H1 (cell line): Measurements from ENCODE around the gene SLC7A11. TPM values are rescaled to one million over a fixed set of nuclear protein-coding genes. Genes with fewer than 3 reads are reported as not detected.

Experiments used
- CTCF ChIA-PET: fragments of 300-600 bp; sonication (Branson Sonifier 250); formaldehyde crosslinking; loops from one replicate; lab custom pipeline; 2021; ENCODE audit not compliant: partially characterized antibody; lab: Charles Lee
- POLR2A ChIA-PET: fragments of 300-600 bp; sonication (Branson Sonifier 250); formaldehyde crosslinking; loops from one replicate; lab custom pipeline; 2021; ENCODE audit warnings: inconsistent platforms; ENCODE audit not compliant: partially characterized antibody; lab: Charles Lee
- DNase-seq, 2 experiments: peaks; one replicate each; pipeline versions ENCODE4 v3.0.0 to v3.0.0-alpha.2; 2010 to 2022; ENCODE audit warnings: low spot score in 2 of 2, low read depth in 1 of 2, mixed read lengths in 1 of 2
- FAIRE-seq: peaks from 2 replicates; lab custom pipeline; 2011; peaks lifted over from hg19 to GRCh38; lab: Jason Lieb, UNC
- H2AFZ ChIP-seq: 2 replicates; pipeline ENCODE4 v1.8.1; 2012; ENCODE audit warnings: low read length, inconsistent platforms
- H2AK5ac ChIP-seq: 2 replicates; pipeline ENCODE4 v1.6.1; 2013; ENCODE audit warnings: low read depth, low read length
- H2BK120ac ChIP-seq: replicated peaks from 2 replicates; pipeline ENCODE3; 2013; ENCODE audit warnings: low read depth, low read length, inconsistent platforms
- H2BK12ac ChIP-seq: 2 replicates; pipeline ENCODE4 v1.6.1; 2013; ENCODE audit warnings: low read depth, low read length
- H2BK15ac ChIP-seq: 2 replicates; pipeline ENCODE4 v1.6.1; 2013; ENCODE audit warnings: low read length
- H2BK20ac ChIP-seq: 2 replicates; pipeline ENCODE4 v1.6.1; 2013; ENCODE audit warnings: low read length
- H2BK5ac ChIP-seq: 2 replicates; pipeline ENCODE4 v1.6.1; 2013; ENCODE audit warnings: low read depth, low read length
- H3K14ac ChIP-seq: 2 replicates; pipeline ENCODE4 v1.6.1; 2013; ENCODE audit warnings: inconsistent platforms; ENCODE audit not compliant: insufficient read length
- H3K18ac ChIP-seq: 2 replicates; pipeline ENCODE4 v1.6.1; 2013; ENCODE audit warnings: low read length; ENCODE audit errors: extremely low read depth
- H3K23ac ChIP-seq: 2 replicates; pipeline ENCODE4 v1.6.1; 2013; ENCODE audit warnings: inconsistent platforms; ENCODE audit not compliant: insufficient read length
- H3K23me2 ChIP-seq: 2 replicates; pipeline ENCODE4 v1.6.1; 2013; ENCODE audit warnings: low read depth, low read length
- H3K27ac ChIP-seq: 2 replicates; pipeline ENCODE4 v1.6.1; 2011; ENCODE audit warnings: low read depth, low read length, inconsistent platforms
- H3K27me3 ChIP-seq, 4 experiments: replicated peaks in 1 of 4; 1 replicate in 1 of 4; 2 replicates in 3 of 4; pipeline versions ENCODE4 v1.6.1 to v1.8.1; 2011 to 2013; ENCODE audit warnings: low read length in 3 of 4, mild to moderate bottlenecking in 3 of 4, inconsistent platforms in 2 of 4, mixed read lengths in 2 of 4, moderate library complexity in 1 of 4; ENCODE audit not compliant: control insufficient read depth in 3 of 4, insufficient read depth in 3 of 4; ENCODE audit errors: extremely low read depth in 1 of 4
- H3K36me3 ChIP-seq, 4 experiments: 2 replicates each; pipeline versions ENCODE4 v1.6.1 to v1.8.1; 2011 to 2013; ENCODE audit warnings: mild to moderate bottlenecking in 4 of 4, low read length in 3 of 4, moderate library complexity in 2 of 4, control low read depth in 1 of 4, inconsistent platforms in 1 of 4; ENCODE audit not compliant: insufficient read depth in 4 of 4, control insufficient read depth in 2 of 4
- H3K4ac ChIP-seq: replicated peaks from 2 replicates; pipeline ENCODE3; 2013; ENCODE audit warnings: low read length, low read depth, mixed read lengths, inconsistent platforms; ENCODE audit not compliant: insufficient read length
- H3K4me1 ChIP-seq, 4 experiments: replicated peaks in 1 of 4; 1 replicate in 1 of 4; 2 replicates in 3 of 4; pipeline versions ENCODE4 v1.6.1 to v1.8.1; 2011 to 2013; ENCODE audit warnings: low read length in 3 of 4, inconsistent platforms in 2 of 4, mixed read lengths in 1 of 4; ENCODE audit not compliant: insufficient read depth in 4 of 4, control insufficient read depth in 3 of 4
- H3K4me2 ChIP-seq, 2 experiments: 2 replicates each; pipeline versions ENCODE4 v1.6.1 to v1.8.1; 2011 to 2013; ENCODE audit warnings: low read depth in 2 of 2, low read length in 2 of 2, control low read depth in 1 of 2, inconsistent platforms in 1 of 2, mild to moderate bottlenecking in 1 of 2; ENCODE audit not compliant: insufficient read depth in 1 of 2
- H3K4me3 ChIP-seq, 4 experiments: fragments of 200-600, 300-600 bp in 1 of 4; sonication (generic), shearing (Covaris generic), sonication (Bioruptor Twin) in 1 of 4; 2 replicates each; pipeline versions ENCODE4 v1.5.1 to v1.8.1; 2011 to 2016; ENCODE audit warnings: low read length in 4 of 4, low read depth in 3 of 4, control low read depth in 2 of 4, inconsistent platforms in 2 of 4, mild to moderate bottlenecking in 2 of 4, mixed read lengths in 1 of 4, moderate library complexity in 1 of 4; ENCODE audit not compliant: insufficient read depth in 2 of 4; ENCODE audit errors: extremely low read depth in 1 of 4
- H3K56ac ChIP-seq: replicated peaks from 2 replicates; pipeline ENCODE3; 2013; ENCODE audit warnings: low read depth, mild to moderate bottlenecking, mixed read lengths, low read length, inconsistent platforms; ENCODE audit not compliant: insufficient read length
- H3K79me1 ChIP-seq: 2 replicates; pipeline ENCODE4 v1.6.1; 2013; ENCODE audit warnings: low read depth, low read length, control low read depth
- H3K79me2 ChIP-seq, 2 experiments: 2 replicates each; pipeline versions ENCODE4 v1.6.1 to v1.8.1; 2012 to 2013; ENCODE audit warnings: low read length in 2 of 2, mild to moderate bottlenecking in 2 of 2, inconsistent platforms in 1 of 2; ENCODE audit not compliant: insufficient read depth in 2 of 2, control insufficient read depth in 1 of 2
- H3K9ac ChIP-seq, 4 experiments: replicated peaks in 1 of 4; 1 replicate in 1 of 4; 2 replicates in 3 of 4; pipeline versions ENCODE4 v1.6.1 to v1.8.1; 2011 to 2013; ENCODE audit warnings: low read depth in 3 of 4, low read length in 3 of 4, control low read depth in 2 of 4, mild to moderate bottlenecking in 2 of 4, moderate library complexity in 2 of 4, inconsistent platforms in 1 of 4; ENCODE audit errors: extremely low read depth in 1 of 4
- H3K9me3 ChIP-seq, 2 experiments: 2 replicates each; pipeline versions ENCODE4 v1.6.1 to v1.8.1; 2012 to 2013; ENCODE audit warnings: mild to moderate bottlenecking in 2 of 2, moderate library complexity in 2 of 2, control low read depth in 1 of 2, inconsistent platforms in 1 of 2, low read depth in 1 of 2, low read length in 1 of 2, mixed read lengths in 1 of 2; ENCODE audit not compliant: insufficient read depth in 2 of 2
- H4K20me1 ChIP-seq, 2 experiments: replicated peaks in 1 of 2; 2 replicates each; pipeline versions ENCODE3 to v1.8.1; 2011 to 2013; ENCODE audit warnings: inconsistent platforms in 2 of 2, low read length in 2 of 2, mild to moderate bottlenecking in 1 of 2; ENCODE audit not compliant: insufficient read depth in 2 of 2, control insufficient read depth in 1 of 2
- H4K5ac ChIP-seq: 2 replicates; pipeline ENCODE4 v1.6.1; 2013; ENCODE audit warnings: low read length, low read depth, mixed read lengths, inconsistent platforms; ENCODE audit not compliant: insufficient read length
- H4K8ac ChIP-seq: 2 replicates; pipeline ENCODE4 v1.8.0; 2013; ENCODE audit warnings: mild to moderate bottlenecking, moderate library complexity, low read length, inconsistent platforms; ENCODE audit not compliant: insufficient read depth; ENCODE audit errors: extremely low read depth
- H4K91ac ChIP-seq: replicated peaks from 2 replicates; pipeline ENCODE3; 2013; ENCODE audit warnings: low read length, mixed read lengths, inconsistent platforms; ENCODE audit not compliant: insufficient read length
- SIN3A ChIP-seq, 2 experiments: IDR thresholded peaks in 1 of 2; conservative IDR thresholded peaks in 1 of 2; 2 replicates each; pipeline ENCODE4 v1.6.1; 2011 to 2012; ENCODE audit warnings: low read length in 2 of 2, improper control_type of control experiment in 1 of 2, low read depth in 1 of 2, mild to moderate bottlenecking in 1 of 2
- WGBS, 2 experiments: shearing (Covaris generic) in 1 of 2; methylation state at CpG; one replicate each; pipeline versions ENCODE4 v1.1.6 to v1.1.7; 2013 to 2015; ENCODE audit warnings: low lambda C conversion rate in 2 of 2, mixed read lengths in 2 of 2, inconsistent platforms in 1 of 2, low coverage in 1 of 2, missing lambda C conversion rate in 1 of 2; ENCODE audit not compliant: insufficient replicate concordance in 2 of 2, insufficient coverage in 1 of 2, insufficient read length in 1 of 2; ENCODE audit errors: extremely low coverage in 1 of 2, missing lambda C conversion rate in 1 of 2; 5-methylcytosine and 5-hydroxymethylcytosine counted together
- polyA plus RNA-seq, 7 experiments: library from polyadenylated mRNA; depleted of rRNA in 3 of 7; stranded (reverse) in 5 of 7; unstranded in 2 of 7; fragments of >200 nt in 5 of 7; fragments of 200-250 nt in 2 of 7; gene quantifications; 1 replicate in 5 of 7; 2 replicates in 1 of 7; 4 replicates in 1 of 7; pipeline versions ENCODE4 v1.2.1 to v1.2.3, GENCODE V29; 2011 to 2013; ENCODE audit warnings: missing spikeins in 2 of 7, mixed read lengths in 2 of 7
- total RNA-seq: library from RNA; stranded (reverse); fragmentation: NEBNext Ultra II Directional; extraction: Animal tissue kit (Norgen Biotek cat#: 25700); gene quantifications from 2 replicates; pipeline ENCODE4 v1.2.1, GENCODE V29; 2021

SLC7A11 gene
- total and polyA plus RNA-seq, 2 of the 8 experiments (the other 6 are each of a cell fraction or from before 2014, with no cell fraction given) = 6.6 to 17.0 TPM

DNA sequence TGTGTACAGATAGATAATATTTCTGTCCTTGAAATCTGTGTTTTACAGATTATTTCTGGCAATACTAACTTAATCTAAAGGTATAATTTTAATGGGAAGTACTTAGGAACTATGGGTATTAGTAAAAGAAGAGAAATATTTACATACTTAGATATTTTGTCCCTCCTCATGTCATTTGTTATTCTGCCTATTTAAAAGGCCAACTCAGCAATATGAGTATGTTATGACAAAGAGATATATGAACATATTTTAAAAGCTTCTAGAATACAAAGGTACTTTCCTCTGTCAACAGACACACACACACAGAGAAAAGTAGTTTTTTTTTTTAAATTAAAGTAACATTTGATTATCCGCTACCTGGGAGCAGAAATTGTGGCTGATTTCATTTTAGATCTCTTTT, 7.9 kb downstream of the SLC7A11 start:
- Histone ChIP-seq H3K4me3 (no peak overlapping the region), H3K36me3 (peaks cover 0 to 75% (median 6%) of the 10 kb centered on the region in 4 experiments; a peak in 4 of 8 replicates), H3K27me3 (no peaks in the 10 kb centered on the region), H3K23me2 (no peaks in the 10 kb centered on the region), H4K8ac (no peak overlapping the region), H3K23ac (no peak overlapping the region), H2BK15ac (no peak overlapping the region), H3K18ac (no peak overlapping the region), H2BK120ac (no peak overlapping the region), H2AFZ (no peak overlapping the region), H3K27ac (no peak overlapping the region), H3K4me1 (no peaks in the 10 kb centered on the region; a peak in 1 of 7 replicates), H4K20me1 (no peaks in the 10 kb centered on the region), H2BK20ac (no peak overlapping the region), H2BK5ac (no peak overlapping the region), H3K79me2 (peaks cover 0 to 54% of the 10 kb centered on the region in 2 experiments; a peak in 2 of 4 replicates), H2BK12ac (no peak overlapping the region), H3K4me2 (no peak overlapping the region), H3K4ac (no peak overlapping the region), H4K5ac (no peak overlapping the region)
- FAIRE-seq (no peak), DNase-seq (no peak)
- ChIA-PET CTCF (no interaction called here), POLR2A (interaction anchor here (2.0 kb wide), 1 partner anchor 8 kb away, joined by 18 read pairs; the partner anchor contains the start of gene SLC7A11)
- WGBS, 2 experiments = 97% methylated on average over 1 of the region's 1 CpG; no CpG with 5 or more reads in 1 of the 2 experiments
- TF ChIP-seq SIN3A (conservative IDR thresholded peaks at IDR 0.05 in 1 of 2, IDR thresholded peaks at IDR 0.05 in 1 of 2; ENCODE audit: low read depth in 1 of 2, low read length in 2 of 2) = no peak
- TF ChIP-seq, all 59 proteins: peak for 0
- H4K91ac ChIP-seq = no peak overlapping the region
- H2AK5ac ChIP-seq = no peak overlapping the region
- H3K56ac ChIP-seq = no peak overlapping the region
- H3K9ac ChIP-seq = no peak overlapping the region
- H3K9me3 ChIP-seq = no peaks in the 10 kb centered on the region
- no peaks in the 10 kb centered on the region for H3K79me1 ChIP-seq
- no peak overlapping the region for H3K14ac ChIP-seq
